ENCODE data around the gene DOCK1.

Gene DOCK1

GRCh38 chr10:127405221-127405620 lies 500.0 kb downstream of the DOCK1 start:
- H3K79me2 ChIP-seq (ENCODE audit: low read length): no peaks in the 10 kb centered on the region
- no peaks in the 10 kb centered on the region for H3K4me1 ChIP-seq (ENCODE audit: low read length)
- H2AFZ ChIP-seq (ENCODE audit: low read length): no peak overlapping the region

GRCh38 chr10:127406018-127406550 lies 500.9 kb downstream of the DOCK1 start:
- no peak overlapping the region for H3K27ac ChIP-seq (ENCODE audit: low read length)
- no peaks in the 10 kb centered on the region for H3K36me3 ChIP-seq (replicated peaks; ENCODE audit: insufficient read depth, low read length)
- no peak overlapping the region for H2AFZ ChIP-seq (ENCODE audit: low read length)
- no peaks in the 10 kb centered on the region for H3K4me1 ChIP-seq (ENCODE audit: low read length)
- no peaks in the 10 kb centered on the region for H3F3A ChIP-seq (ENCODE audit: insufficient read depth, low read length)
- DNase-seq: no peak
- H3K9ac ChIP-seq (ENCODE audit: low read length): no peak overlapping the region
- TF ChIP-seq CTCF (IDR thresholded peaks at IDR 0.05; ENCODE audit: low read length) (no peak), EZH2 (optimal IDR thresholded peaks at IDR 0.05; ENCODE audit: low read depth, low read length) (no peak), EZH2phosphoT487 (IDR thresholded peaks at IDR 0.05; ENCODE audit: low read length) (no peak)
- peaks cover 21% of the 10 kb centered on the region for H3K27me3 ChIP-seq (replicated peaks; ENCODE audit: insufficient read depth, low read length)
- H3K9me3 ChIP-seq (replicated peaks; ENCODE audit: insufficient read depth, low read length): no peaks in the 10 kb centered on the region
- H3K4me2 ChIP-seq (ENCODE audit: low read depth, low read length): no peak overlapping the region
- H3K4me3 ChIP-seq (ENCODE audit: low read length): no peak overlapping the region
- H3K9me2 ChIP-seq (replicated peaks; ENCODE audit: insufficient read depth, low read length): no peaks in the 10 kb centered on the region
- H4K20me1 ChIP-seq (ENCODE audit: insufficient read depth, low read length): no peaks in the 10 kb centered on the region
- no peaks in the 10 kb centered on the region for H3K79me2 ChIP-seq (ENCODE audit: low read length)

More at GRCh38 chr10:127405221-127405620, 500.0 kb downstream of the DOCK1 start:
- Histone ChIP-seq H3K36me3 (replicated peaks; ENCODE audit: insufficient read depth, low read length) (no peaks in the 10 kb centered on the region), H4K20me1 (ENCODE audit: insufficient read depth, low read length) (no peaks in the 10 kb centered on the region), H3F3A (ENCODE audit: insufficient read depth, low read length) (no peaks in the 10 kb centered on the region), H3K9me3 (replicated peaks; ENCODE audit: insufficient read depth, low read length) (no peaks in the 10 kb centered on the region), H3K9me2 (replicated peaks; ENCODE audit: insufficient read depth, low read length) (no peaks in the 10 kb centered on the region), H3K4me3 (ENCODE audit: low read length) (no peak overlapping the region), H3K27ac (ENCODE audit: low read length) (no peak overlapping the region), H3K27me3 (replicated peaks; ENCODE audit: insufficient read depth, low read length) (peaks cover 15% of the 10 kb centered on the region; the same call in 1 of the 2 replicates), H3K9ac (ENCODE audit: low read length) (no peak overlapping the region), H3K4me2 (ENCODE audit: low read depth, low read length) (no peak overlapping the region)
- no peak for DNase-seq
- TF ChIP-seq CTCF (IDR thresholded peaks at IDR 0.05; ENCODE audit: low read length): no peak
- no peak for TF ChIP-seq EZH2 (optimal IDR thresholded peaks at IDR 0.05; ENCODE audit: low read depth, low read length)
- TF ChIP-seq EZH2phosphoT487 (IDR thresholded peaks at IDR 0.05; ENCODE audit: low read length): no peak

- Histone ChIP-seq H3K79me2 (ENCODE audit: low read length) (no peaks in the 10 kb centered on the region), H3K27me3 (replicated peaks; ENCODE audit: insufficient read depth, low read length) (peaks cover 21% of the 10 kb centered on the region), H3K9me2 (replicated peaks; ENCODE audit: insufficient read depth, low read length) (no peaks in the 10 kb centered on the region), H3K4me2 (ENCODE audit: low read depth, low read length) (no peak overlapping the region), H3K9me3 (replicated peaks; ENCODE audit: insufficient read depth, low read length) (no peaks in the 10 kb centered on the region), H3K4me1 (ENCODE audit: low read length) (no peaks in the 10 kb centered on the region), H4K20me1 (ENCODE audit: insufficient read depth, low read length) (no peaks in the 10 kb centered on the region), H3K9ac (ENCODE audit: low read length) (no peak overlapping the region), H2AFZ (ENCODE audit: low read length) (no peak overlapping the region), H3K27ac (ENCODE audit: low read length) (no peak overlapping the region), H3F3A (ENCODE audit: insufficient read depth, low read length) (no peaks in the 10 kb centered on the region), H3K36me3 (replicated peaks; ENCODE audit: insufficient read depth, low read length) (no peaks in the 10 kb centered on the region), H3K4me3 (ENCODE audit: low read length) (no peak overlapping the region)
- no peak for TF ChIP-seq EZH2phosphoT487 (IDR thresholded peaks at IDR 0.05; ENCODE audit: low read length)
- no peak for TF ChIP-seq EZH2 (optimal IDR thresholded peaks at IDR 0.05; ENCODE audit: low read depth, low read length)
- no peak for TF ChIP-seq CTCF (IDR thresholded peaks at IDR 0.05; ENCODE audit: low read length)
- no peak for DNase-seq
Measured at GRCh38 chr10:127407551-127407950, 502.3 kb downstream of the DOCK1 start.

All from MM.1S (cell line).